AG04449 (cell line): ENCODE measurements around the gene CENPP.
"Not testable (repeated sequence)": the region's sequence is repeated elsewhere in the genome, so short reads cannot be mapped to it uniquely, and the experiment has no call there.

Experiments used
- CTCF ChIA-PET: fragments of 350-600 bp; formaldehyde crosslinking; extraction: SDS; loops from one replicate; lab custom pipeline; 2021; ENCODE audit warnings: antibody characterized with exemption; lab: Yijun Ruan, JAX
- POLR2A ChIA-PET: fragments of 400-600, 350-600 bp; formaldehyde crosslinking; extraction: SDS; loops from one replicate; lab custom pipeline; 2020; ENCODE audit warnings: antibody characterized with exemption, inconsistent platforms; lab: Yijun Ruan, JAX
- DNase-seq: peaks from one replicate; pipeline ENCODE4 v3.0.0-alpha.2; 2010; ENCODE audit warnings: low read depth, low spot score
- H3K4me3 ChIP-seq: 2 replicates; pipeline ENCODE4 v1.5.1; 2011; ENCODE audit warnings: low read depth, mild to moderate bottlenecking, control low read depth, low read length
- TF ChIP-seq, protein P1 (sequence below): IDR thresholded peaks from one replicate; pipeline ENCODE4 v1.5.1; 2011; ENCODE audit warnings: mild to moderate bottlenecking, moderate library complexity, low read length, control low read depth, inconsistent platforms; ENCODE audit not compliant: insufficient read depth; ENCODE audit errors: missing control alignments

CENPP gene

DNA sequence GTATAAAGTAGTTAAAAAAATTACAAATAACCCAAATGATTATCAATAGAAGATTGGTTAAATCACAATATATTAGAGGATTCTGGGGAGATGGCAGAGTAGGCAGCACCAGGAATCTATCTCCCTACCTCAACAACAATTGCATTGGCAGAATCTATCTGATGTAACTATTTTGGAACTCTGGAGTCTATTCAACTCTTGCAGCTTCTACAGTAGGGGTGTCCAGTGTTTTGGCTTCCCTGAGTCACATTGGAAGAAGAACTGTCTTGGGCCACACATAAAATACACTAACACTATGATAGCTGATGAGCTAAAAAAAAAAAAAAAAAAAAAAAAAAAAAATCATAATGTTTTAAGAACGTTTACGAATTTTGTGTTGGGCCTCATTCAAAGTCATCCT is 239.2 kb downstream of the CENPP start:
- no peak overlapping the region for H3K4me3 ChIP-seq
- TF ChIP-seq, protein P1, sequence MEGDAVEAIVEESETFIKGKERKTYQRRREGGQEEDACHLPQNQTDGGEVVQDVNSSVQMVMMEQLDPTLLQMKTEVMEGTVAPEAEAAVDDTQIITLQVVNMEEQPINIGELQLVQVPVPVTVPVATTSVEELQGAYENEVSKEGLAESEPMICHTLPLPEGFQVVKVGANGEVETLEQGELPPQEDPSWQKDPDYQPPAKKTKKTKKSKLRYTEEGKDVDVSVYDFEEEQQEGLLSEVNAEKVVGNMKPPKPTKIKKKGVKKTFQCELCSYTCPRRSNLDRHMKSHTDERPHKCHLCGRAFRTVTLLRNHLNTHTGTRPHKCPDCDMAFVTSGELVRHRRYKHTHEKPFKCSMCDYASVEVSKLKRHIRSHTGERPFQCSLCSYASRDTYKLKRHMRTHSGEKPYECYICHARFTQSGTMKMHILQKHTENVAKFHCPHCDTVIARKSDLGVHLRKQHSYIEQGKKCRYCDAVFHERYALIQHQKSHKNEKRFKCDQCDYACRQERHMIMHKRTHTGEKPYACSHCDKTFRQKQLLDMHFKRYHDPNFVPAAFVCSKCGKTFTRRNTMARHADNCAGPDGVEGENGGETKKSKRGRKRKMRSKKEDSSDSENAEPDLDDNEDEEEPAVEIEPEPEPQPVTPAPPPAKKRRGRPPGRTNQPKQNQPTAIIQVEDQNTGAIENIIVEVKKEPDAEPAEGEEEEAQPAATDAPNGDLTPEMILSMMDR, result no peak
- no peak for DNase-seq
- ChIA-PET CTCF (interaction anchor here (1.2 kb wide), 1 partner anchor 10 kb away, joined by 3 read pairs; no protein-coding TSS in a partner anchor), POLR2A (no interaction called here)

DNA sequence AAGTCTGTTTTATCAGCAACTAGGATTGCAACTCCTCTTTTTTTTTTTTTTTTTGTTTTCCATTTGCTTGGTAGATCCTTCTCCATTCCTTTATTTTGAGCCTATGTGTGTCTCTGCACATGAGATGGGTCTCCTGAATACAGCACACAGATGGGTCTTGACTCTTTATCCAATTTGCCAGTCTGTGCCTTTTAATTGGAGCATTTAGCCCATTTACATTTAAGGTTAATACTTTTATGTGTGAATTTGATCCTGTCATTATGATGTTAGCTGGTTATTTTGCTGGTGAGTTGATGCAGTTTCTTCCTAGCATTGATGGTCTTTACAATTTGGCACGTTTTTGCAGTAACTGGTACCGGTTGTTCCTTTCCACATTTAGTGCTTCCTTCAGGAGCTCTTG is 246.1 kb downstream of the CENPP start:
- H3K4me3 ChIP-seq, POLR2A ChIA-PET, DNase-seq, CTCF ChIA-PET: not testable (repeated sequence)

DNA sequence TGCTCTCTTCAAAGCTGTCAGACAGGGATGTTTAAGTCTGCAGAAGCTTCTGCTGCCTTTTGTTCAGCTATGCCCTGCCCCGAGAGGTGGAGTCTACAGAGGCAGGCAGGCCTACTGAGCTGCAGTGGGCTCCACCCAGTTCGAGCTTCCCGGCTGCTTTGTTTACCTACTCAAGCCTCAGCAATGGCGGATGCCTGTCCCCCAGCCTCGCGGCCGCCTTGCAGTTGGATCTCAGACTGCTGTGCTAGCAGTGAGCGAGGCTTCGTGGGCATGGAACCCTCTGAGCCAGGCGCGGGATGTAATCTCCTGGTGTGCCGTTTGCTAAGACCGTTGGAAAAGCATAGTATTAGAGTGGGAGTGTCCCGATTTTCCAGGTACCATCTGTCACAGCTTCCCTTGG is 247.9 kb downstream of the CENPP start:
- DNase-seq, POLR2A ChIA-PET, CTCF ChIA-PET: not testable (repeated sequence)

DNA sequence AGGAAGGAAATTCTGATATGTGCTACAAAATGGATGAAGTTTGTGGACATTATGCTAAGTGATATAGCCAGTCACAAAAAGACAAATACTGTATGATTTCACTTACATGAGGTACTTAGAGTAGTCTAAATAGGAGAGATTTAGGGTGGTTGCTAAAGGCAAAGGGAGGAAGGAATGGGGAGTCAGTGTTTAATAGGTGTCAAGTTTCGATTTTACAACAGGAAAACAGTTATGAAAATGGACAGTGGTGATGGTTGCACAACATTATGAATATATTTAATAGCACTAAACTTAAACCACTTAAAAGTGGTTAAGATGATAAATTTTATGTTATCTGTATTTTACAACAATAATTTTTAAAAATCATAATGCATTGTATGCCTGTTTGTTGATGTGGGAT is 250.4 kb downstream of the CENPP start:
- CTCF ChIA-PET, result no interaction called here
- DNase-seq, result no peak
- POLR2A ChIA-PET, result no interaction called here
- no peak overlapping the region for H3K4me3 ChIP-seq
- TF ChIP-seq, protein P1, result no peak

More for the DNA sequence above, 247.9 kb downstream of the CENPP start:
- not testable (repeated sequence) for H3K4me3 ChIP-seq

DNA sequence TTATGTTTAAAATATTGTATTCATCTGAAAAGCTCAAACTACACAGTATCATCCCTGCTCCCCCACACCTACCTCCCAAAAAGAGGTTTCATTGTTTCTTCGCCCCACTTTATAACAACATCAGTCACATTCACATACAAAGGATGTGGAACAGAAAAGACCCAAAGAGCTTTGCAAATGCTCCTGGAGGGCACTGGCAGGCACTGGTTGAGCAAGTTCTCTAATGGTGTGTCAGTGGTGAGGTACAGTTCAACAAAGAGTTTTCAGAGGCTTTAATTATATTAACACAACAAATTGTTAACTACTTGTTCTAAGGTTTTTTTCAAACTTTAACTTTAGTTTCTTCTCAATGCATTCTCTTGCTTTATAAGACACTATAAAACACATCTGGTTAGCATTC is 264.2 kb downstream of the CENPP start:
- H3K4me3 ChIP-seq, result no peak overlapping the region
- TF ChIP-seq, protein P1, result no peak
- ChIA-PET POLR2A (no interaction called here), CTCF (interaction anchor here (1.0 to 2.1 kb wide), 4 partner anchors 10 to 262 kb away, joined by 3 to 5 read pairs (median 4); no protein-coding TSS in a partner anchor)
- DNase-seq, result no peak

DNA sequence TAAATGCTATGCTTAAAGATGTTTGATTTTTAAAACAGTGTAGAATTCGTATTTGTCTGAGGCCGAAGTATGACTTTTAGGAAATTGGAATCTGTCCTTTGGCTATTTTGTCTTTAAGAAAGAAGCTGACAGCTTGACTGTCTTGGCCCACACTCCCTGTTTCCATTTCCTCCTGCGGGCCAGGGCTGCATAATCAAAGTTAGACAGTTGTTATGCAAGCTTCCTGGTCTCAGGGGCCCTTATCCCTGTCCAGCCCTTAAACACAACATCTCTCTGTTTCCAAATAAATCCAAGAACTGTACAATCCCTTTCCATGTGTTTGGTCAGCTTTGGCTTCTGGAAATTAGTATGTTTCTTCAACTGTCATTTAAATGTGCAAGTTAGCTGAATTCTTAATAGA is 264.6 kb downstream of the CENPP start:
- no peak for DNase-seq
- no peak overlapping the region for H3K4me3 ChIP-seq
- ChIA-PET CTCF (interaction anchor here (1.3 to 2.1 kb wide), 3 partner anchors 11 to 263 kb away, joined by 3 to 5 read pairs (median 4); no protein-coding TSS in a partner anchor), POLR2A (no interaction called here)
- TF ChIP-seq, protein P1, result no peak

DNA sequence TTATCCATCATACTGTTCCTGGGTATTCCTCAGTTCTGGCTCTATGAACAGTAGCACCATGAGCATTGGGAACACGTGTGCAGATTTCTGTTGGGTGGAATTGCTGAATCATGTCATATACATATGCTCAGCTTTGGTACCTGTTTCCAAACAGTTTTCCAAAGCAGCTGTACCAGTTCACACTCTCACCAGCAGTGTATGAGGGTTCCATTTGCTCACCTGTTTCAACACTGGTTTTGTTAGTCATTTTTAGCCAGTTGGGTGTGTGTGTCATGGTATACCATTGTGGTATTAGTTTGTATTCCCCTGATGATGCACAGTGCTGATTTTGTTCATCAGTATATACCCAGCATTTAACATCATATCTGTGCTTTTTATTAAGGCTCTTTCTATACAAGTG is 266.8 kb downstream of the CENPP start:
- ChIA-PET POLR2A (no interaction called here), CTCF (interaction anchor here (1.3 kb wide), 1 partner anchor 250 kb away, joined by 4 read pairs; no protein-coding TSS in a partner anchor)
- DNase-seq, result no peak
- no peak overlapping the region for H3K4me3 ChIP-seq
- TF ChIP-seq, protein P1, result no peak
